Memory B cell (primary cell): ENCODE data around the gene UTP18.
A peak's percentile ranks its signal among the peaks of the same experiment; 100 is the strongest.
"Not testable (repeated sequence)": the region's sequence is repeated elsewhere in the genome, so short reads cannot be mapped to it uniquely, and the experiment has no call there.

Experiments used
- ATAC-seq: fragments of 150-1000 bp; cut with Tn5 transposase; 2 replicates; pipeline ENCODE4 v1.10.0; 2021; ENCODE audit warnings: low read depth, mild to moderate bottlenecking, moderate library complexity
- DNase-seq, 2 donors: peaks; one replicate each; pipeline ENCODE4 v3.0.0; 2022; ENCODE audit warnings: low spot score in 2 of 2
- H3K27ac Mint-ChIP-seq: one replicate; pipeline ENCODE4 v1.8.0; 2022; ENCODE audit warnings: mild to moderate bottlenecking, moderate library complexity, mixed read lengths
- H3K27me3 Mint-ChIP-seq: one replicate; pipeline ENCODE4 v1.8.0; 2022; ENCODE audit warnings: mixed read lengths
- H3K36me3 Mint-ChIP-seq: one replicate; pipeline ENCODE4 v1.8.0; 2022; ENCODE audit warnings: mild to moderate bottlenecking, mixed read lengths
- H3K4me1 Mint-ChIP-seq: one replicate; pipeline ENCODE4 v1.8.0; 2022; ENCODE audit warnings: mixed read lengths
- H3K4me3 Mint-ChIP-seq: one replicate; pipeline ENCODE4 v1.8.0; 2022; ENCODE audit warnings: mild to moderate bottlenecking, moderate library complexity, mixed read lengths
- H3K9me3 Mint-ChIP-seq: one replicate; pipeline ENCODE4 v1.8.0; 2022; ENCODE audit warnings: mixed read lengths

Gene UTP18

GRCh38 chr17:51272812-51273211, 12.5 kb downstream of the UTP18 start:
- ATAC-seq, result no peak
- no peak for DNase-seq
- Mint-ChIP-seq H3K9me3 (no peaks in the 10 kb centered on the region), H3K27ac (no peak overlapping the region), H3K4me3 (no peak overlapping the region), H3K27me3 (no peaks in the 10 kb centered on the region), H3K4me1 (peaks cover 11% of the 10 kb centered on the region), H3K36me3 (peaks cover 40% of the 10 kb centered on the region)

GRCh38 chr17:51275381-51275780, 15.0 kb downstream of the UTP18 start:
- DNase-seq, result no peak
- Mint-ChIP-seq H3K9me3 (no peaks in the 10 kb centered on the region), H3K27me3 (no peaks in the 10 kb centered on the region), H3K4me3 (no peak overlapping the region), H3K4me1 (peaks cover 9% of the 10 kb centered on the region), H3K36me3 (peaks cover 45% of the 10 kb centered on the region), H3K27ac (no peak overlapping the region)
- ATAC-seq, result no peak

- H3K27me3 Mint-ChIP-seq, result no peaks in the 10 kb centered on the region
- peak overlapping the region; percentile 55 for H3K27ac Mint-ChIP-seq
- no peak for DNase-seq
These were observed 18.8 kb downstream of the UTP18 start for GRCh38 chr17:51279183-51279582.

GRCh38 chr17:51287412-51287811, 27.1 kb downstream of the UTP18 start:
- Mint-ChIP-seq H3K4me1 (peaks cover 3% of the 10 kb centered on the region), H3K27ac (peak overlapping the region; percentile 60), H3K9me3 (no peaks in the 10 kb centered on the region), H3K4me3 (no peak overlapping the region), H3K27me3 (no peaks in the 10 kb centered on the region), H3K36me3 (peaks cover 42% of the 10 kb centered on the region)
- no peak for ATAC-seq
- DNase-seq, result no peak

More at GRCh38 chr17:51279183-51279582, 18.8 kb downstream of the UTP18 start:
- H3K36me3 Mint-ChIP-seq, result peaks cover 43% of the 10 kb centered on the region
- H3K4me1 Mint-ChIP-seq, result peaks cover 2% of the 10 kb centered on the region
- no peak for ATAC-seq
- no peak overlapping the region for H3K4me3 Mint-ChIP-seq
- H3K9me3 Mint-ChIP-seq, result no peaks in the 10 kb centered on the region

- no peak for DNase-seq
These were observed 29.4 kb downstream of the UTP18 start for GRCh38 chr17:51289696-51290111.

GRCh38 chr17:51294338-51294737, 34.0 kb downstream of the UTP18 start:
- peaks cover 49% of the 10 kb centered on the region for H3K36me3 Mint-ChIP-seq
- H3K27ac Mint-ChIP-seq, DNase-seq, H3K4me1 Mint-ChIP-seq, ATAC-seq, H3K9me3 Mint-ChIP-seq, H3K4me3 Mint-ChIP-seq, H3K27me3 Mint-ChIP-seq: not testable (repeated sequence)

More at GRCh38 chr17:51289696-51290111, 29.4 kb downstream of the UTP18 start:
- no peaks in the 10 kb centered on the region for H3K9me3 Mint-ChIP-seq
- H3K4me1 Mint-ChIP-seq, result peaks cover 3% of the 10 kb centered on the region
- H3K27me3 Mint-ChIP-seq, result no peaks in the 10 kb centered on the region
- H3K27ac Mint-ChIP-seq, result peak overlapping the region; percentile 63
- ATAC-seq, result no peak
- peaks cover 49% of the 10 kb centered on the region for H3K36me3 Mint-ChIP-seq
- no peak overlapping the region for H3K4me3 Mint-ChIP-seq

- Mint-ChIP-seq H3K36me3 (peaks cover 18% of the 10 kb centered on the region), H3K27ac (peak overlapping the region; percentile 52), H3K4me3 (no peak overlapping the region), H3K27me3 (peaks cover 3% of the 10 kb centered on the region), H3K4me1 (no peaks in the 10 kb centered on the region), H3K9me3 (no peaks in the 10 kb centered on the region)
- DNase-seq (no peak), ATAC-seq (no peak)
These were observed 38.4 kb downstream of the UTP18 start for GRCh38 chr17:51298508-51299371.

GRCh38 chr17:51299859-51300258, 39.5 kb downstream of the UTP18 start:
- no peaks in the 10 kb centered on the region for H3K4me1 Mint-ChIP-seq
- no peak for ATAC-seq
- H3K27ac Mint-ChIP-seq, result no peak overlapping the region
- no peak overlapping the region for H3K4me3 Mint-ChIP-seq
- DNase-seq, result no peak
- peaks cover 12% of the 10 kb centered on the region for H3K36me3 Mint-ChIP-seq
- peaks cover 3% of the 10 kb centered on the region for H3K27me3 Mint-ChIP-seq
- no peaks in the 10 kb centered on the region for H3K9me3 Mint-ChIP-seq

GRCh38 chr17:51305182-51305581, 44.8 kb downstream of the UTP18 start:
- Mint-ChIP-seq H3K36me3 (peaks cover 3% of the 10 kb centered on the region), H3K27ac (no peak overlapping the region), H3K4me3 (no peak overlapping the region), H3K4me1 (no peaks in the 10 kb centered on the region), H3K27me3 (peaks cover 9% of the 10 kb centered on the region), H3K9me3 (peaks cover 7% of the 10 kb centered on the region)
- ATAC-seq (no peak), DNase-seq (no peak)

- H3K36me3 Mint-ChIP-seq, H3K4me3 Mint-ChIP-seq, H3K27me3 Mint-ChIP-seq, DNase-seq, H3K9me3 Mint-ChIP-seq, H3K27ac Mint-ChIP-seq, H3K4me1 Mint-ChIP-seq, ATAC-seq: not testable (repeated sequence)
These were observed 51.7 kb downstream of the UTP18 start for GRCh38 chr17:51312003-51312402.

- H3K4me1 Mint-ChIP-seq, result peaks cover 5% of the 10 kb centered on the region
- H3K27ac Mint-ChIP-seq, result peak overlapping the region; percentile 9
- no peak overlapping the region for H3K4me3 Mint-ChIP-seq
- no peak for DNase-seq
- H3K27me3 Mint-ChIP-seq, result peaks cover 3% of the 10 kb centered on the region
- no peak for ATAC-seq
- peaks cover 13% of the 10 kb centered on the region for H3K9me3 Mint-ChIP-seq
- peaks cover 4% of the 10 kb centered on the region for H3K36me3 Mint-ChIP-seq
These were observed 58.8 kb downstream of the UTP18 start for GRCh38 chr17:51319186-51319585.

GRCh38 chr17:51322390-51323029, 62.2 kb downstream of the UTP18 start:
- Mint-ChIP-seq H3K27ac (no peak overlapping the region), H3K9me3 (peaks cover 11% of the 10 kb centered on the region), H3K4me1 (peaks cover 5% of the 10 kb centered on the region), H3K27me3 (peaks cover 13% of the 10 kb centered on the region), H3K36me3 (peaks cover 4% of the 10 kb centered on the region), H3K4me3 (no peak overlapping the region)
- ATAC-seq (no peak), DNase-seq (no peak)

- Mint-ChIP-seq H3K27me3 (peaks cover 15% of the 10 kb centered on the region), H3K36me3 (no peaks in the 10 kb centered on the region), H3K9me3 (peaks cover 3% of the 10 kb centered on the region), H3K4me3 (no peak overlapping the region), H3K27ac (no peak overlapping the region), H3K4me1 (no peaks in the 10 kb centered on the region)
- DNase-seq, result no peak
- no peak for ATAC-seq
These were observed 65.1 kb downstream of the UTP18 start for GRCh38 chr17:51325471-51325870.

GRCh38 chr17:51330861-51331503, 70.6 kb downstream of the UTP18 start:
- not testable (repeated sequence) for DNase-seq, H3K9me3 Mint-ChIP-seq, H3K27ac Mint-ChIP-seq, ATAC-seq, H3K4me3 Mint-ChIP-seq, H3K4me1 Mint-ChIP-seq, H3K36me3 Mint-ChIP-seq
- H3K27me3 Mint-ChIP-seq, result peaks cover 15% of the 10 kb centered on the region
